GM19043 (cell line): ENCODE data around the gene EPC1.

Experiments
- ATAC-seq: cut with Tn5 transposase; IDR thresholded peaks from one replicate; pipeline ENCODE4 v1.9.1; 2021; ENCODE audit warnings: low read depth; ENCODE audit not compliant: unreplicated experiment

EPC1 gene

GRCh38 chr10:32340596-32341180 is 6.3 kb downstream of the EPC1 start:
- ATAC-seq, result no peak

GRCh38 chr10:32338262-32338661 is 8.7 kb downstream of the EPC1 start:
- no peak for ATAC-seq

GRCh38 chr10:32337350-32337749 is 9.6 kb downstream of the EPC1 start:
- no peak for ATAC-seq

- no peak for ATAC-seq
Observed at GRCh38 chr10:32333849-32334248, 13.1 kb downstream of the EPC1 start.

GRCh38 chr10:32332299-32332750 is 14.6 kb downstream of the EPC1 start:
- peak; percentile 97 for ATAC-seq

- no peak for ATAC-seq
Observed at GRCh38 chr10:32331606-32332005, 15.4 kb downstream of the EPC1 start.

- no peak for ATAC-seq
Observed at GRCh38 chr10:32330214-32330613, 16.7 kb downstream of the EPC1 start.

GRCh38 chr10:32329061-32329460 is 17.9 kb downstream of the EPC1 start:
- ATAC-seq, result no peak

GRCh38 chr10:32328499-32328898 is 18.5 kb downstream of the EPC1 start:
- ATAC-seq, result no peak

- no peak for ATAC-seq
Observed at GRCh38 chr10:32327364-32327691, 19.6 kb downstream of the EPC1 start.

- no peak for ATAC-seq
Observed at GRCh38 chr10:32326680-32327363, 20.1 kb downstream of the EPC1 start.

- ATAC-seq, result peak; percentile 66
Observed at GRCh38 chr10:32326119-32326518, 20.8 kb downstream of the EPC1 start.

GRCh38 chr10:32323051-32323450 is 23.9 kb downstream of the EPC1 start:
- ATAC-seq, result no peak

- no peak for ATAC-seq
Observed at GRCh38 chr10:32321016-32321631, 25.8 kb downstream of the EPC1 start.

GRCh38 chr10:32318476-32318896 is 28.5 kb downstream of the EPC1 start:
- peak; percentile 38 for ATAC-seq

GRCh38 chr10:32317795-32318357 is 29.1 kb downstream of the EPC1 start:
- peak; percentile 95 for ATAC-seq

GRCh38 chr10:32315424-32315823 is 31.5 kb downstream of the EPC1 start:
- ATAC-seq, result no peak

- ATAC-seq, result no peak
Observed at GRCh38 chr10:32314588-32314987, 32.4 kb downstream of the EPC1 start.

GRCh38 chr10:32308027-32308603 is 38.8 kb downstream of the EPC1 start:
- ATAC-seq, result no peak

- ATAC-seq, result no peak
Observed at GRCh38 chr10:32307609-32308008, 39.3 kb downstream of the EPC1 start.

- ATAC-seq, result no peak
Observed at GRCh38 chr10:32299354-32299980, 47.5 kb downstream of the EPC1 start.
